Gastrocnemius medialis (tissue), 4 donors: ENCODE data around the gene ANGEL1. TPM values are rescaled to one million over a fixed set of nuclear protein-coding genes. Genes with fewer than 3 reads are reported as not detected.

Experiments
- ATAC-seq, 2 donors: fragments of 150-250 bp; one replicate each; pipeline ENCODE4 v1.9.1; 2016
- DNase-seq, 2 donors: peaks; one replicate each; pipeline ENCODE4 v3.0.0-alpha.2; 2019
- H3K27ac ChIP-seq, 4 donors: fragments of 200-600 bp; sonication (generic); 1 replicate in 1 of 4; 2 replicates in 3 of 4; pipeline ENCODE4 v1.5.1; 2016 to 2018; ENCODE audit warnings: mild to moderate bottlenecking in 2 of 4, moderate library complexity in 1 of 4
- H3K27me3 ChIP-seq, 3 donors: fragments of 200-600 bp; sonication (generic) in 2 of 3; 1 replicate in 1 of 3; 2 replicates in 2 of 3; pipeline versions ENCODE4 v1.5.1 to v1.6.0; 2016 to 2019; ENCODE audit warnings: mild to moderate bottlenecking in 1 of 3, moderate library complexity in 1 of 3
- H3K36me3 ChIP-seq, 2 donors: fragments of 200-600 bp; sonication (generic) in 1 of 2; one replicate each; pipeline ENCODE4 v1.5.1; 2017 to 2018
- H3K4me1 ChIP-seq, 2 donors: fragments of 200-600 bp; sonication (generic) in 1 of 2; one replicate each; pipeline ENCODE4 v1.5.1; 2016 to 2017; ENCODE audit warnings: mild to moderate bottlenecking in 2 of 2
- H3K4me3 ChIP-seq, 4 donors: fragments of 200-600 bp; sonication (generic) in 3 of 4; 1 replicate in 1 of 4; 2 replicates in 3 of 4; pipeline ENCODE4 v1.5.1; 2016 to 2019; ENCODE audit warnings: mild to moderate bottlenecking in 2 of 4
- H3K9me3 ChIP-seq, 3 donors: fragments of 200-600 bp; sonication (generic) in 2 of 3; 1 replicate in 1 of 3; 2 replicates in 2 of 3; pipeline ENCODE4 v1.5.1; 2016 to 2019
- POLR2A ChIP-seq, 2 donors: fragments of 450-650 bp; IDR thresholded peaks; one replicate each; pipeline ENCODE4 v1.6.1; 2017; ENCODE audit warnings: antibody characterized with exemption in 2 of 2, mild to moderate bottlenecking in 2 of 2, moderate library complexity in 2 of 2
- in situ Hi-C, 4 donors: fragments of 200-750 bp; cut with MboI; loops; one replicate each; pipeline versions ENCODE4 v1.15.0 to v1.8.0; 2017; ENCODE audit warnings: low sequenced_read_pairs in 4 of 4
- intact Hi-C: fragments of 100-400 bp; cut with DNase I; formaldehyde crosslinking; loops from one replicate; pipeline ENCODE4 v1.15.1; 2023; ENCODE audit warnings: low total_unique reads
- total RNA-seq, 4 donors: library from RNA; depleted of rRNA; stranded (reverse); fragments of >200 nt; gene quantifications; one replicate each; pipeline versions ENCODE4 v1.1.0 to v1.2.3, GENCODE V29; 2016
- TF ChIP-seq, protein P1 (sequence below), 5 experiments: fragments of 450-650 bp in 3 of 5; fragments of 200-600 bp in 2 of 5; sonication (generic) in 2 of 5; IDR thresholded peaks in 4 of 5; conservative IDR thresholded peaks in 1 of 5; 1 replicate in 4 of 5; 2 replicates in 1 of 5; pipeline ENCODE4 v1.5.1; 2016 to 2019; ENCODE audit warnings: antibody characterized with exemption in 5 of 5, mild to moderate bottlenecking in 3 of 5, moderate library complexity in 3 of 5

The ANGEL1 gene
- total RNA-seq, 4 donors from 2014 or later = 8.6 to 16.9 (median 12.7) TPM

DNA sequence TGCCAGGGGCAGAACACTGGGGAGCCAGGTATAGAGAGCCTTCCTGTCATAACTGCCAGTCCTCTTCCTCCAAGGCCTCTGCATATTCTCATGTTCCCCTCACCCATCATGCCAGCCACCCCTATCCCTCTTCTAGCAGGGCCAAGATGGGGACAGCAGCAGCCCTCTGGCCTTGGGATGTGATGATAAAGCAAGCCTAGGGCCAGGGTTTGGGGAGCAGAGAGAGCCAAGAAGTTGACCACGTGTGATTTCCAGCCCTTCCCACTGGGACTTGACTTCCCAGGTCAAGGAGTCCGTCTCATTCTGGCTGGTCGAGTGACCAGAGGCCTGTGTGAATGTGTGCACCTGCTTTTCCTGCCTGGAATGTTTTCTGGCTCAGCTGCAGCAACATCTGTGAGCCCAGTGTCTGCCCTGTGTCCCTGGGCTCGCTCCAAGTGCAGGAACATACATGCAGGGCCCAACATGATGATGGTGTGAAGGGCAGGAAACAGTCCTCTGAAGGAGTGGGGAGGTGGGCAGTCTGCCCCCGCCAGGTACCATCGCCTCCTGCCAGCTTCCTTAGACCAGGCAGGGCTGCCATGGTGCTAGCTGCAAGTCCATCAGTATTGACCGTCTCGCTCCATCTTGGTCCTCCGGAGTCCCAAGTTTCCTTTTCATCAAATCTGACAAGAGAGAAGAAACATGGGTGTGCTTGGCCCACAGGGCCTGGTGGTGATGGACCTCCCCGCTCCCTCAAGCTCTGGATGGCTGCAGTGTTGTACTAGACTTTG lies 30.4 kb downstream of the ANGEL1 start:
- Histone ChIP-seq H3K27ac (peak overlapping the region; percentile 26 to 54 (median 45)), H3K36me3 (peaks cover 0 to 16% of the 10 kb centered on the region in 2 donors), H3K9me3 (no peaks in the 10 kb centered on the region), H3K4me1 (peaks cover 6 to 15% of the 10 kb centered on the region in 2 donors), H3K27me3 (no peaks in the 10 kb centered on the region), H3K4me3 (no peak overlapping the region)
- intact Hi-C loops = no loop called here
- no peak for TF ChIP-seq POLR2A (IDR thresholded peaks at IDR 0.05)
- TF ChIP-seq, protein P1, sequence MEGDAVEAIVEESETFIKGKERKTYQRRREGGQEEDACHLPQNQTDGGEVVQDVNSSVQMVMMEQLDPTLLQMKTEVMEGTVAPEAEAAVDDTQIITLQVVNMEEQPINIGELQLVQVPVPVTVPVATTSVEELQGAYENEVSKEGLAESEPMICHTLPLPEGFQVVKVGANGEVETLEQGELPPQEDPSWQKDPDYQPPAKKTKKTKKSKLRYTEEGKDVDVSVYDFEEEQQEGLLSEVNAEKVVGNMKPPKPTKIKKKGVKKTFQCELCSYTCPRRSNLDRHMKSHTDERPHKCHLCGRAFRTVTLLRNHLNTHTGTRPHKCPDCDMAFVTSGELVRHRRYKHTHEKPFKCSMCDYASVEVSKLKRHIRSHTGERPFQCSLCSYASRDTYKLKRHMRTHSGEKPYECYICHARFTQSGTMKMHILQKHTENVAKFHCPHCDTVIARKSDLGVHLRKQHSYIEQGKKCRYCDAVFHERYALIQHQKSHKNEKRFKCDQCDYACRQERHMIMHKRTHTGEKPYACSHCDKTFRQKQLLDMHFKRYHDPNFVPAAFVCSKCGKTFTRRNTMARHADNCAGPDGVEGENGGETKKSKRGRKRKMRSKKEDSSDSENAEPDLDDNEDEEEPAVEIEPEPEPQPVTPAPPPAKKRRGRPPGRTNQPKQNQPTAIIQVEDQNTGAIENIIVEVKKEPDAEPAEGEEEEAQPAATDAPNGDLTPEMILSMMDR (IDR thresholded peaks at IDR 0.05 in 4 of 5, conservative IDR thresholded peaks at IDR 0.05 in 1 of 5) = no peak
- ATAC-seq (no peak), DNase-seq (no peak)
- in situ Hi-C loops = loop anchor here in 3 of 4 donors (5.0 to 10.0 kb wide), 2 partner anchors 67 to 70 kb away; no protein-coding TSS in a partner anchor

- Histone ChIP-seq H3K27ac (peak overlapping the region in 3 of 4 donors; percentile 43 to 54 (median 47)), H3K27me3 (no peaks in the 10 kb centered on the region), H3K36me3 (peaks cover 0 to 11% of the 10 kb centered on the region in 2 donors), H3K4me1 (peaks cover 6 to 15% of the 10 kb centered on the region in 2 donors), H3K9me3 (no peaks in the 10 kb centered on the region), H3K4me3 (no peak overlapping the region)
- TF ChIP-seq POLR2A (IDR thresholded peaks at IDR 0.05) = no peak
- TF ChIP-seq, protein P1 (IDR thresholded peaks at IDR 0.05 in 4 of 5, conservative IDR thresholded peaks at IDR 0.05 in 1 of 5) = no peak
- DNase-seq = no peak
- in situ Hi-C loops (loop anchor here in 3 of 4 donors (5.0 to 10.0 kb wide), 2 partner anchors 67 to 69 kb away; no protein-coding TSS in a partner anchor), intact Hi-C loops (no loop called here)
- ATAC-seq = no peak
Observed at GRCh38 chr14:76781648-76782051, 31.0 kb downstream of the ANGEL1 start.

DNA sequence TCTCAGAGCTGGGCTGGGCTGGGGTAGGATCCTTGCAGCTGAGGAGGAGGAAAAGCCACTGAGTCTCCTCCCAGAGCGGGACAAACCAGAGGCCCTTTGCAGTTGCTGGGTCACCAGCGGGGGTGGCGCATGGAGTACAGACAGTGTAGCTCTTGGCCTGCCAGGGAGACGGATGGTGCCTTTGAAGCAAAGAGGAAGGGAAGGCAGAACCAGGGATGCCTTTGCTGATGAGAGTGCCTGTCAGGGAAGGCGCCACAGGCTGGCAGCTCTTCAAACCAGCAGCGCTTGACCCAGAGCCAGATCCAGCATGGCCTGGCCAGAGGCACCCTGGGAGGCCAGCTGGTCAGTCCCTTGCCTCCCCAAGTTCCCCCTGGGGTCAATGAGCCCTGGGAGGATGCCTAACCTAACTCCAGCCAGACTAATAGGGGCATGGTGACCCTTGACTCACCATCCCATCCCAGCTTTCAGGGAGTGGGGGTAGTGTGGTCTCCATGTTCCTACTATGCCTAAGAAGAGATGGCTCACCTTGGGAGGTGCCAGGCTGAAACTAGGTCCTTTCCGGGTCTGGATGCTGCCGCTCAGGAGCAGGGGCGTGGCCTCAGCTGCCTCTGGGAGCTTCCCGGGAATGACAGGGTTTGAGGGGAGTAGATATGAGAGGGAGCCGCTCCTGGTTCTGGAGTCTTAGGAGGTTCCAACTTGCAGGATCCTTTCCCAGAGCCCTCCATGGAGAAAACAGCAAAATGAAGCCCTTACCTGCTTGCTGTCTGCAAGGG lies 31.6 kb downstream of the ANGEL1 start:
- Histone ChIP-seq H3K9me3 (no peaks in the 10 kb centered on the region), H3K36me3 (peaks cover 0 to 8% of the 10 kb centered on the region in 2 donors), H3K27me3 (no peaks in the 10 kb centered on the region), H3K4me3 (no peak overlapping the region), H3K4me1 (peaks cover 6 to 15% of the 10 kb centered on the region in 2 donors), H3K27ac (peak overlapping the region in 2 of 4 donors; percentile 43 to 47)
- no peak for DNase-seq
- TF ChIP-seq, protein P1 (IDR thresholded peaks at IDR 0.05 in 4 of 5, conservative IDR thresholded peaks at IDR 0.05 in 1 of 5) = no peak
- no peak for TF ChIP-seq POLR2A (IDR thresholded peaks at IDR 0.05)
- in situ Hi-C loops (loop anchor here in 3 of 4 donors (5.0 to 10.0 kb wide), 2 partner anchors 66 to 69 kb away; no protein-coding TSS in a partner anchor), intact Hi-C loops (no loop called here)
- no peak for ATAC-seq

- H3K36me3 ChIP-seq = peaks cover 0 to 8% of the 10 kb centered on the region in 2 donors
- H3K27ac ChIP-seq = peak overlapping the region in 2 of 4 donors; percentile 43 to 47
- H3K4me1 ChIP-seq = peaks cover 6 to 15% of the 10 kb centered on the region in 2 donors
- in situ Hi-C loops = loop anchor here in 3 of 4 donors (5.0 to 10.0 kb wide), 2 partner anchors 66 to 68 kb away; no protein-coding TSS in a partner anchor
- DNase-seq (no peak), ATAC-seq (no peak)
- intact Hi-C loops = no loop called here
- no peaks in the 10 kb centered on the region for H3K27me3 ChIP-seq
- no peaks in the 10 kb centered on the region for H3K9me3 ChIP-seq
- no peak for TF ChIP-seq POLR2A (IDR thresholded peaks at IDR 0.05)
- TF ChIP-seq, protein P1 (IDR thresholded peaks at IDR 0.05 in 4 of 5, conservative IDR thresholded peaks at IDR 0.05 in 1 of 5) = no peak
- no peak overlapping the region for H3K4me3 ChIP-seq
Observed at GRCh38 chr14:76780360-76780759, 32.3 kb downstream of the ANGEL1 start.
